ENCODE data around the gene LIN7B. TPM values are rescaled to one million over a fixed set of nuclear protein-coding genes. Genes with fewer than 3 reads are reported as not detected.

LIN7B gene
- total and polyA plus RNA-seq, 2 of the 8 experiments (the other 6 are each of a cell fraction or from before 2014, with no cell fraction given) = 4.1 to 4.2 TPM

DNA sequence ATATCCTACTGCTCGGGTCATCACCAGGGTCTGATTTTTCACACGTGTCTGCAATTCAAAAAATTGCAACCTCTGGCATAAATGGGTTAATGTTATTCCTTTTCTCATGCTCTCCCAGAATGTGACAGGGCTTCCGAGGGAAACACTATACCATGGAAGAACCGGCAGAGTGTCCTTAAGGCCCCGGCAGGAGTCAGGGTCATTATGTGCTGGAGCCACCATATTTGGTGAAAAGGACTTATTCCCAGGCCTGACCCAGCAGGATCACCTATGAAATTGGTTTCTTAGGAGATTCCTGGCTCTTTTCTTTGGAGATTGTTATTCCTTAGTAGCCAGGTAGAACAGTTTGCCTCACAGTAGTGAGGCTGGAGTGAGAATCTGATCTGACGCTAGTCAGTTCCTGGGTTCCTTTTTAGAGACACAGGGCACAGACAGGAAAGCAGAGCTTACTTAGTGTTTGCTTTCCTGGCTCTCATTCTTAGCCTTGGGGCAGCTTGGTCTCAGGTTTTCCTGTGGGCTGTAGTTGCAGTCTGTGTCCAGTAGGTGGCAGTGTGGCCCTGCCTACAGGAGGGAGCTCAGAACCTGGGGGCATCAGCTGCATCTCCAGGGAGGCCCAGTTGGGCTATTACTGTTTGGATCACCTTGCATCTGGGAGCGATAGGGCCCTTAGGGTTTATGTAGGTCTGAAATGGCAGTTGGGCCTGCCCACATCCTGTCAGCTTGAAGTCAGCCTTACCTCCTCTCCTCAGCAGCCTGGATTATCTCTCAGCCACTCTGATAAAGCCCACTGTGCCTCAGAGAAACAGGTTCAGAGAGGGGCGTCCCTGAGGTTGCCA is 16.5 kb upstream of the LIN7B start (continued):
- no peak for TF ChIP-seq EGR1 (IDR thresholded peaks at IDR 0.05; ENCODE audit: borderline replicate concordance, low read depth, low read length)
- TF ChIP-seq FOSL1 (IDR thresholded peaks at IDR 0.05; ENCODE audit: insufficient read depth, low read depth, low read length) = no peak
- peak; percentile 22; the same call in 1 of the 2 replicates for TF ChIP-seq CREB1 (IDR thresholded peaks at IDR 0.05)
- no peak for TF ChIP-seq RXRA (IDR thresholded peaks at IDR 0.05; ENCODE audit: insufficient read depth, low read depth, low read length)
- TF ChIP-seq POU5F1 (IDR thresholded peaks at IDR 0.05; ENCODE audit: low read depth, low read length) = no peak
- TF ChIP-seq, protein P1, sequence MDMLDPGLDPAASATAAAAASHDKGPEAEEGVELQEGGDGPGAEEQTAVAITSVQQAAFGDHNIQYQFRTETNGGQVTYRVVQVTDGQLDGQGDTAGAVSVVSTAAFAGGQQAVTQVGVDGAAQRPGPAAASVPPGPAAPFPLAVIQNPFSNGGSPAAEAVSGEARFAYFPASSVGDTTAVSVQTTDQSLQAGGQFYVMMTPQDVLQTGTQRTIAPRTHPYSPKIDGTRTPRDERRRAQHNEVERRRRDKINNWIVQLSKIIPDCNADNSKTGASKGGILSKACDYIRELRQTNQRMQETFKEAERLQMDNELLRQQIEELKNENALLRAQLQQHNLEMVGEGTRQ (IDR thresholded peaks at IDR 0.05; ENCODE audit: low read length) = no peak
- no peak for TF ChIP-seq EP300 (IDR thresholded peaks at IDR 0.05; ENCODE audit: borderline replicate concordance in 1 of 2, low read depth in 2 of 2, low read length in 2 of 2)
- no peak for TF ChIP-seq PHF8 (conservative IDR thresholded peaks at IDR 0.05; ENCODE audit: low read depth, low read length)
- TF ChIP-seq POLR2A (IDR thresholded peaks at IDR 0.05; ENCODE audit: control extremely low read depth in 1 of 2, low read depth in 2 of 2, low read length in 2 of 2) = peak in 1 of 2 experiments; percentile 54; a peak in 2 of 3 replicates
- TF ChIP-seq TBP (IDR thresholded peaks at IDR 0.05; ENCODE audit: low read depth, low read length) = no peak
- TF ChIP-seq SP2 (IDR thresholded peaks at IDR 0.05; ENCODE audit: low read length) = no peak
- TF ChIP-seq POLR2AphosphoS5 (IDR thresholded peaks at IDR 0.05; ENCODE audit: low read depth, low read length) = peak; percentile 46; the same call in 1 of the 2 replicates
- TF ChIP-seq HDAC6 (IDR thresholded peaks at IDR 0.05; ENCODE audit: low read depth, low read length) = no peak
